ENCODE data around the gene PODXL2. TPM values are rescaled to one million over a fixed set of nuclear protein-coding genes. Genes with fewer than 3 reads are reported as not detected.

Gene PODXL2
- total RNA-seq, 1 experiment from 2014 or later, result 33.6 TPM

GRCh38 chr3:127712461-127712860, 83.5 kb downstream of the PODXL2 start (continued):
- TF ChIP-seq ELF4 (CRISPR knock-in tag; IDR thresholded peaks at IDR 0.05; ENCODE audit: low read depth), result no peak
- TF ChIP-seq, protein P1, sequence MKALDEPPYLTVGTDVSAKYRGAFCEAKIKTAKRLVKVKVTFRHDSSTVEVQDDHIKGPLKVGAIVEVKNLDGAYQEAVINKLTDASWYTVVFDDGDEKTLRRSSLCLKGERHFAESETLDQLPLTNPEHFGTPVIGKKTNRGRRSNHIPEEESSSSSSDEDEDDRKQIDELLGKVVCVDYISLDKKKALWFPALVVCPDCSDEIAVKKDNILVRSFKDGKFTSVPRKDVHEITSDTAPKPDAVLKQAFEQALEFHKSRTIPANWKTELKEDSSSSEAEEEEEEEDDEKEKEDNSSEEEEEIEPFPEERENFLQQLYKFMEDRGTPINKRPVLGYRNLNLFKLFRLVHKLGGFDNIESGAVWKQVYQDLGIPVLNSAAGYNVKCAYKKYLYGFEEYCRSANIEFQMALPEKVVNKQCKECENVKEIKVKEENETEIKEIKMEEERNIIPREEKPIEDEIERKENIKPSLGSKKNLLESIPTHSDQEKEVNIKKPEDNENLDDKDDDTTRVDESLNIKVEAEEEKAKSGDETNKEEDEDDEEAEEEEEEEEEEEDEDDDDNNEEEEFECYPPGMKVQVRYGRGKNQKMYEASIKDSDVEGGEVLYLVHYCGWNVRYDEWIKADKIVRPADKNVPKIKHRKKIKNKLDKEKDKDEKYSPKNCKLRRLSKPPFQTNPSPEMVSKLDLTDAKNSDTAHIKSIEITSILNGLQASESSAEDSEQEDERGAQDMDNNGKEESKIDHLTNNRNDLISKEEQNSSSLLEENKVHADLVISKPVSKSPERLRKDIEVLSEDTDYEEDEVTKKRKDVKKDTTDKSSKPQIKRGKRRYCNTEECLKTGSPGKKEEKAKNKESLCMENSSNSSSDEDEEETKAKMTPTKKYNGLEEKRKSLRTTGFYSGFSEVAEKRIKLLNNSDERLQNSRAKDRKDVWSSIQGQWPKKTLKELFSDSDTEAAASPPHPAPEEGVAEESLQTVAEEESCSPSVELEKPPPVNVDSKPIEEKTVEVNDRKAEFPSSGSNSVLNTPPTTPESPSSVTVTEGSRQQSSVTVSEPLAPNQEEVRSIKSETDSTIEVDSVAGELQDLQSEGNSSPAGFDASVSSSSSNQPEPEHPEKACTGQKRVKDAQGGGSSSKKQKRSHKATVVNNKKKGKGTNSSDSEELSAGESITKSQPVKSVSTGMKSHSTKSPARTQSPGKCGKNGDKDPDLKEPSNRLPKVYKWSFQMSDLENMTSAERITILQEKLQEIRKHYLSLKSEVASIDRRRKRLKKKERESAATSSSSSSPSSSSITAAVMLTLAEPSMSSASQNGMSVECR (CRISPR knock-in tag; IDR thresholded peaks at IDR 0.05; ENCODE audit: borderline replicate concordance), result no peak
- TF ChIP-seq E2F4 (CRISPR knock-in tag; IDR thresholded peaks at IDR 0.05; ENCODE audit: borderline replicate concordance, low read depth), result no peak

- H3K36me3 Mint-ChIP-seq, result no peaks in the 10 kb centered on the region
- no peak overlapping the region for H3K4me3 Mint-ChIP-seq
- ChIA-PET CTCF (interaction anchor here (0.9 to 1.2 kb wide), 2 partner anchors 22 to 34 kb away, joined by 3 to 5 read pairs; no protein-coding TSS in a partner anchor), POLR2A (interaction anchor here (0.7 kb wide), 1 partner anchor 12 kb away, joined by 3 read pairs; no protein-coding TSS in a partner anchor)
- ATAC-seq (no peak), DNase-seq (ENCODE audit: low spot score) (no peak)
- TF ChIP-seq FOXK1 (CRISPR knock-in tag; IDR thresholded peaks at IDR 0.05) (no peak), AR (CRISPR knock-in tag; IDR thresholded peaks at IDR 0.05) (no peak), E2F4 (CRISPR knock-in tag; IDR thresholded peaks at IDR 0.05; ENCODE audit: borderline replicate concordance, low read depth) (no peak), OVOL2 (CRISPR knock-in tag; IDR thresholded peaks at IDR 0.05; ENCODE audit: borderline replicate concordance) (no peak)
- H3K27ac Mint-ChIP-seq, result no peak overlapping the region
- H3K9me3 Mint-ChIP-seq, result no peaks in the 10 kb centered on the region
- peaks cover 26% of the 10 kb centered on the region for H3K4me1 Mint-ChIP-seq
- H3K27me3 Mint-ChIP-seq (ENCODE audit: low read depth), result no peaks in the 10 kb centered on the region; the same call in 1 of the 2 replicates
Measured at GRCh38 chr3:127712881-127713771, 84.1 kb downstream of the PODXL2 start.

DNA sequence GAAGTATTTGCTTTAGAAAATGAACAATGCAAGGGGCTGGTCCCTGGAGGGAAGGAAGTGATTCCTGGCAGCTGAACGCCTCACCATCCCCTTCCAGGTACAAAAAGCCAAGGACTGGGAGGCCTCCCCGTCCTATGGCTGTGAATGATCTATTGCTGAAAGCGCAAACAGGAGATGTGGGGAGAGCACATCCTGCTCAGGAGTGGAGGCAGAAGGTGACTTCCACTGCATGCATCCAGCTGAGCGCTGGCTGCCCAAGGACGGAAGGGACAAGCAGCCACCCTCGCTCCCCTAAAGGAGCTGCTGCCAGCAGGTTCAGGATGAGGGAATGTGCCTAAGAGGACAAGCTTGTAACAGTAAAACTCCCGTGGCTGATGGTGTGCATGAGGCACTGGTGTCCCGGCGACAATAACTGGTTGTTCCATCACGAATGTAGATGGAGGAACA, 85.2 kb downstream of the PODXL2 start:
- H3K27ac Mint-ChIP-seq, result no peak overlapping the region
- H3K36me3 Mint-ChIP-seq, result no peaks in the 10 kb centered on the region
- DNase-seq (ENCODE audit: low spot score) (no peak), ATAC-seq (peak; percentile 47)
- no peak for TF ChIP-seq ELF4 (CRISPR knock-in tag; IDR thresholded peaks at IDR 0.05; ENCODE audit: low read depth)
- TF ChIP-seq E2F1 (CRISPR knock-in tag; IDR thresholded peaks at IDR 0.05), result no peak
- no peak for TF ChIP-seq USF1 (CRISPR knock-in tag; IDR thresholded peaks at IDR 0.05)
- CTCF ChIA-PET, result interaction anchor here (0.9 to 1.2 kb wide), 4 partner anchors 18 to 35 kb away, joined by 3 to 5 read pairs (median 4); no protein-coding TSS in a partner anchor
- H3K27me3 Mint-ChIP-seq (ENCODE audit: low read depth), result no peaks in the 10 kb centered on the region; the same call in 1 of the 2 replicates
- H3K9me3 Mint-ChIP-seq, result no peaks in the 10 kb centered on the region
- H3K4me1 Mint-ChIP-seq, result peaks cover 21% of the 10 kb centered on the region
- POLR2A ChIA-PET, result interaction anchor here (0.7 kb wide), 1 partner anchor 13 kb away, joined by 3 read pairs; no protein-coding TSS in a partner anchor
- no peak overlapping the region for H3K4me3 Mint-ChIP-seq
